Measurements from ENCODE around the gene DUS4L. TPM values are rescaled to one million over a fixed set of nuclear protein-coding genes. Genes with fewer than 3 reads are reported as not detected.

DUS4L gene
- total and polyA plus RNA-seq, 9 donors = 5.0 to 7.6 (median 6.8) TPM

DNA sequence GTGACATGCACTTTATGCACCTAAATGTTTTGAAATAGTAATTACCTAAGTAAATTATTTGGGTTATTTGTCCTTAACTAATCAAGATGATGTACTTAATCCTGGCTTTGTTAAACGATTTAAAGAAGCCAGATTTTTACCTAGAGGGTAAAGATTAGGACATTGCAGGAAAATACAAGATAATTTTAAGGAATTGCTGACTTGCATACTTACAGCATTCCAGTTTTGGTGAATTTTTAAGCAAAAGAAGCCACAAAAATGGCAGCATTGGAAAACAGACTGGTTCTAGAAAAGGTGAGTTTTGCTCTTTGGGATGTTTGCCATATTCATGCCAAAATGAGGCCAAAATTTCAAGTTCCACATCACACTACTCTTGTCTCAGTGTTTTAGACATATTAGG, 49.7 kb downstream of the DUS4L start:
- Histone ChIP-seq H3K4me1 (ENCODE audit: control insufficient read depth, insufficient read depth, low read length) (no peaks in the 10 kb centered on the region), H3K4me3 (ENCODE audit: low read length) (no peak overlapping the region), H3K36me3 (ENCODE audit: control insufficient read depth, insufficient read depth, low read length) (peaks cover 24% of the 10 kb centered on the region), H3K27me3 (ENCODE audit: control insufficient read depth, insufficient read depth, low read length) (no peaks in the 10 kb centered on the region), H3K27ac (ENCODE audit: low read length) (no peak overlapping the region), H3K9me3 (replicated peaks; ENCODE audit: control insufficient read depth, low read depth, low read length) (no peaks in the 10 kb centered on the region)
- no CpG with 5 or more reads among the region's 1 CpG for WGBS (ENCODE audit: insufficient coverage)
- DNase-seq = no peak

DNA sequence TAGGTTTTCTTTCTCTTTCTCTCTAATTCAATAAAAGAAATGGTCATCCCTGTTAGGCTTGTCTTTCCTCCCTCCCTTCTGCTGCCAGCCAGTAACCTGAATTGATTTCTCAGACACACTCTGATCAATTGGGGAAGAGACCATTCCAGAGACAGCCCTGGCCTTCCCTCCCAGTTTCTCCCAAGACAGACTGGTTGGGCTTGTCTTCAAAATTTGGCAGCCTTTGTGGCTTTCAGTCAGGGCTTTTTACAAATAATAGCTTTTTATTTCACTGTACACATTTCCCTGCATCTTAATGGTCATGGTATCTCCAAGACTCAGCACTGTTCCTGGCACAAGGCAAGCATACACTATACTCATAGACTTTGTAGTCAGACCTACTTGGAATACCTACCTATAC, 50.2 kb downstream of the DUS4L start:
- H3K27ac ChIP-seq (ENCODE audit: low read length) = no peak overlapping the region

DNA sequence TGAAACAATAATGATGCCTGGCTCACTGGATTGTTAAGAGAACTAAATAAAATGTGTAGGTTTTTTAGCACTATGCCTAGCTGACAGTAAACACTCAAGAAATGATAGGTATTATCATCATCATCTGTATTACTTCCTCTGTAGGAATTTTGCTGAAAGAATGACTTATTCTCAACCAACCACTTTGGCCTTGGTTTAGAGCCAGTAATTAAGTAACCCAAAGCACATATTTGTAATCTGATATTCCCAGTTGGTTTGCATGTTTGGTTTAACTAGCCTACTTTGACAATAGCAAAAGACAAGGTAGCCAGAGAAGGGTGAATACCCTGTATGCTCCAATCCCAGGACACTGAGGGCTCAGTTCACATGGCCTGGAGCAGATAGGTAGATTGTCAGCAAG, 50.7 kb downstream of the DUS4L start:
- DNase-seq = no peak
- Histone ChIP-seq H3K27me3 (ENCODE audit: control insufficient read depth, insufficient read depth, low read length) (no peaks in the 10 kb centered on the region), H3K4me3 (ENCODE audit: low read length) (no peak overlapping the region), H3K36me3 (ENCODE audit: control insufficient read depth, insufficient read depth, low read length) (peaks cover 21% of the 10 kb centered on the region), H3K9me3 (replicated peaks; ENCODE audit: control insufficient read depth, low read depth, low read length) (no peaks in the 10 kb centered on the region), H3K27ac (ENCODE audit: low read length) (no peak overlapping the region), H3K4me1 (ENCODE audit: control insufficient read depth, insufficient read depth, low read length) (no peaks in the 10 kb centered on the region)

More for the DNA sequence above, 50.2 kb downstream of the DUS4L start:
- Histone ChIP-seq H3K36me3 (ENCODE audit: control insufficient read depth, insufficient read depth, low read length) (peaks cover 23% of the 10 kb centered on the region), H3K4me3 (ENCODE audit: low read length) (no peak overlapping the region), H3K27me3 (ENCODE audit: control insufficient read depth, insufficient read depth, low read length) (no peaks in the 10 kb centered on the region), H3K4me1 (ENCODE audit: control insufficient read depth, insufficient read depth, low read length) (no peaks in the 10 kb centered on the region), H3K9me3 (replicated peaks; ENCODE audit: control insufficient read depth, low read depth, low read length) (no peaks in the 10 kb centered on the region)
- DNase-seq = peak; percentile 28

DNA sequence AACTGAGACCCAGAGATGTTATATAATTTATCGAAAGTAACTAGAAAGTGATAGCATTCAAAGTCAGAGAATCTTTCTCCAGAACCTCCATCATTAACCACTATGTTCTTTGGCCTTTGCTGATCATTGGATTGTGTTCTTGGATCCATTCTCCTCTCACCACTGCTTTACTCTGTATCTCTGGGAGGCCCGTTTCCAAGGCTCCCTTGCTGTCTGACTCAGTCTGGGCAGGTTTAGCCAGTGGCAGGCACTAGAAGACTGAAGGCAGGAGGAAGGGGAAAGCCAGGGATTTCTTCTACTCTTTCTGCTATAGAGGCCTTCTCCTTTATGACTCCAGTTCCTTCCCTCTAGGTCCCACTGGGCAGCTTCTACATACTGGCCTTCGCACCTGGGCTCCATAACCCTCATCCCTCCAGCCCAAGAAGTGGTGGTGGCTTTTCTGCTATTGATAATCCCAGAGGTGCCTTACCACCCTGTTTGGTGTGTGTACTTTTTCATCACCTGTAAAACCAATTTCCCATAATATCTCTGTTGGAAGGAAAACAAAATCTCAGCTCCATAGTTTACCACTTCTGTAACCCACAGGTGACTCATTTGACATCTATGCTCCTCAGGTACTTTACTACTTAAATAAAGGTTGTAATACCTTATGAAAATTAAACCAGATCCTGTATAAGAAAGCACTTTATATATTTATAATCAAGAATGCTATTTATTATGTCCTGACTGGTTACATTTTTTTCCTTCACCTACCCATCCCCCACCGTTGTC, 52.3 kb downstream of the DUS4L start:
- DNase-seq = no peak
- no CpG with 5 or more reads among the region's 4 CpGs for WGBS (ENCODE audit: insufficient coverage)
- peaks cover 18% of the 10 kb centered on the region for H3K36me3 ChIP-seq (ENCODE audit: control insufficient read depth, insufficient read depth, low read length)
- no peak overlapping the region for H3K27ac ChIP-seq (ENCODE audit: low read length)
- H3K27me3 ChIP-seq (ENCODE audit: control insufficient read depth, insufficient read depth, low read length) = no peaks in the 10 kb centered on the region
- H3K9me3 ChIP-seq (replicated peaks; ENCODE audit: control insufficient read depth, low read depth, low read length) = no peaks in the 10 kb centered on the region
- no peaks in the 10 kb centered on the region for H3K4me1 ChIP-seq (ENCODE audit: control insufficient read depth, insufficient read depth, low read length)
- H3K4me3 ChIP-seq (ENCODE audit: low read length) = no peak overlapping the region

DNA sequence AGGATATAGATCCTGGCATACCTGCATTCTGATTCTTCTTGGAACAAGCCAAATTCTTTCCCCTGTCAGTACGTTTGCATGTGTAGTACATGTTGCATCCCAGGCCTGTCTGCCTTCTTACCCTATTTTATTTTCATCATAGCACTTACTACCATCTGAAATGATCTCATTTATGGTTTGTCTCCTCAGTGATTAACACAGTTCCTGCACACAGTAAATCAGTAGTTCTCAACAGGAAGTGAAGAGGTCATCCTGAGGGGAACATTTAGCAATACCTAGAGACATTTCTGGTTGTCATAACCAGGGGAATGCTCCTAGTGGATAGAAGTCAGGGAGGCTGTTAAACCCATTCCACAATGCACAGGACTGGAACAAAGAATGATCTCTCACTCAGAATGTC, 58.7 kb downstream of the DUS4L start:
- Histone ChIP-seq H3K36me3 (ENCODE audit: control insufficient read depth, insufficient read depth, low read length) (peaks cover 6% of the 10 kb centered on the region), H3K4me1 (ENCODE audit: control insufficient read depth, insufficient read depth, low read length) (no peaks in the 10 kb centered on the region), H3K27me3 (ENCODE audit: control insufficient read depth, insufficient read depth, low read length) (no peaks in the 10 kb centered on the region), H3K4me3 (ENCODE audit: low read length) (no peak overlapping the region), H3K27ac (ENCODE audit: low read length) (no peak overlapping the region), H3K9me3 (replicated peaks; ENCODE audit: control insufficient read depth, low read depth, low read length) (no peaks in the 10 kb centered on the region)
- no peak for DNase-seq
- WGBS (ENCODE audit: insufficient coverage) = 57% methylated on average over 1 of the region's 1 CpG

DNA sequence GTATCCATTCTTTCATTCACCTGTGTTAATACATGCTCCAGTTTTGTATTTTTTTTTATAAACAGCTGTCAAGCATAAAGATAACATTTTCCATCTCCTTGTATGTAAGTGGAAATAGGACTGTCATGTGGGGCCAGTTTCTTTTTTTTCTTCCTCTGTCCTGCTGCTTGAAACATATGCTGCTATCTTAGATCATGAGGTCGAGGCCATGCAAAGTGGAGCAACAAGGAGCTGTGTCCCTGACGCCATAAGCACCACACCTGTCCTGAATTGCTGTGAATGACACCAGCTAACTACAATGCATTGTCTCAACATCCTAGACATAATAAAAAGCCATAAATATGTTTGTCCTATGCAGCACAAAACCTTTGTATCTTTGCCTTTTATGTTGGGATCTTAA, 59.1 kb downstream of the DUS4L start:
- H3K27me3 ChIP-seq (ENCODE audit: control insufficient read depth, insufficient read depth, low read length) = no peaks in the 10 kb centered on the region
- no peak overlapping the region for H3K4me3 ChIP-seq (ENCODE audit: low read length)
- H3K4me1 ChIP-seq (ENCODE audit: control insufficient read depth, insufficient read depth, low read length) = no peaks in the 10 kb centered on the region
- H3K27ac ChIP-seq (ENCODE audit: low read length) = no peak overlapping the region
- WGBS (ENCODE audit: insufficient coverage) = no CpG with 5 or more reads among the region's 2 CpGs
- H3K9me3 ChIP-seq (replicated peaks; ENCODE audit: control insufficient read depth, low read depth, low read length) = no peaks in the 10 kb centered on the region
- DNase-seq = no peak
- peaks cover 6% of the 10 kb centered on the region for H3K36me3 ChIP-seq (ENCODE audit: control insufficient read depth, insufficient read depth, low read length)

DNA sequence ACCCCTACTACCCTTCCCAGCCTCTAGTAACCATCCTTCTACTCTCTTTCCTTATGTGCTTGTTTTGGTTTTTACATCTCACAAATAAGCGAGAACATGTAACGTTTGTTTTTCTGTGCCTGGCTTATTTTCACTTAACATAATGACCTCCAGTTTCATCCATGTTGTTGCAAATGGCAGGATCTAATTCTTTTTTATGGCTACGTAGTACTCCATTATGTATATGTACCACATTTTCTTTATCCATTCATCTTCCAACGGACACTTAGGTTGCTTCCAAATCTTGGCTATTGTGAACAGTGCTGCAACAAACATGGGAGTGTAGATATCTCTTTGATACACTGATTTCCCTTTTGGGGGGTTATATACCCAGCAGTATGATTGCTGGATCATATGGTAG, 63.2 kb downstream of the DUS4L start:
- 100% methylated on average over 1 of the region's 4 CpGs for WGBS (ENCODE audit: insufficient coverage)
- Histone ChIP-seq H3K36me3 (ENCODE audit: control insufficient read depth, insufficient read depth, low read length) (peaks cover 3% of the 10 kb centered on the region), H3K27me3 (ENCODE audit: control insufficient read depth, insufficient read depth, low read length) (no peaks in the 10 kb centered on the region), H3K4me1 (ENCODE audit: control insufficient read depth, insufficient read depth, low read length) (no peaks in the 10 kb centered on the region), H3K4me3 (ENCODE audit: low read length) (no peak overlapping the region), H3K27ac (ENCODE audit: low read length) (no peak overlapping the region), H3K9me3 (replicated peaks; ENCODE audit: control insufficient read depth, low read depth, low read length) (no peaks in the 10 kb centered on the region)
- DNase-seq = no peak

Other genes with a start within 250 kb of the DUS4L start
- gene GPR22, start 93.9 kb upstream of the DUS4L start, total RNA-seq = 0.04 TPM
- gene GPR22, start 93.9 kb upstream of the DUS4L start, polyA plus RNA-seq (ENCODE audit: insufficient read depth in 1 of 8, insufficient read length in 8 of 8, low replicate concordance in 1 of 8) = under 1 TPM in 5 of 8 donors, not detected in 3; 0.10 to 0.15 (median 0.13) TPM
- 45.5 TPM for gene COG5, start 51 bp upstream of the DUS4L start, total RNA-seq
- 10 to 100 TPM; 19.5 to 30.2 (median 25.4) TPM for gene COG5, start 51 bp upstream of the DUS4L start, polyA plus RNA-seq (ENCODE audit: insufficient read depth in 1 of 8, insufficient read length in 8 of 8, low replicate concordance in 1 of 8)
- 45.9 TPM for gene BCAP29, start 16.3 kb downstream of the DUS4L start, total RNA-seq
- gene BCAP29, start 16.3 kb downstream of the DUS4L start, polyA plus RNA-seq (ENCODE audit: insufficient read depth in 1 of 8, insufficient read length in 8 of 8, low replicate concordance in 1 of 8) = 10 to 100 TPM; 38.9 to 53.3 (median 43.5) TPM
- 0.75 TPM for gene SLC26A4, start 96.9 kb downstream of the DUS4L start, total RNA-seq
- gene SLC26A4, start 96.9 kb downstream of the DUS4L start, polyA plus RNA-seq (ENCODE audit: insufficient read depth in 1 of 8, insufficient read length in 8 of 8, low replicate concordance in 1 of 8) = 1 to 10 TPM in 1 of 8 donors, under 1 TPM in 7; 0.41 to 1.1 (median 0.55) TPM
- gene CBLL1, start 180.2 kb downstream of the DUS4L start, total RNA-seq = 13.9 TPM
- 10 to 100 TPM; 14.0 to 21.2 (median 17.3) TPM for gene CBLL1, start 180.2 kb downstream of the DUS4L start, polyA plus RNA-seq (ENCODE audit: insufficient read depth in 1 of 8, insufficient read length in 8 of 8, low replicate concordance in 1 of 8)
- not detected for gene SLC26A3, start 239.3 kb downstream of the DUS4L start, total RNA-seq
- gene SLC26A3, start 239.3 kb downstream of the DUS4L start, polyA plus RNA-seq (ENCODE audit: insufficient read depth in 1 of 8, insufficient read length in 8 of 8, low replicate concordance in 1 of 8) = 10 to 100 TPM in 1 of 8 donors, 1 to 10 TPM in 1, under 1 TPM in 3, not detected in 3; 0.07 to 10.8 (median 0.14) TPM

All from muscle of leg (tissue), 11 donors.